GM21576 (cell line): ENCODE data around the gene PLGRKT.
"Not testable (repeated sequence)": the region's sequence is repeated elsewhere in the genome, so short reads cannot be mapped to it uniquely, and the experiment has no call there.

ENCODE experiments used
- ATAC-seq: cut with Tn5 transposase; IDR thresholded peaks from one replicate; pipeline ENCODE4 v1.9.1; 2021; ENCODE audit warnings: mild to moderate bottlenecking, moderate library complexity; ENCODE audit not compliant: unreplicated experiment

The PLGRKT gene

GRCh38 chr9:5321601-5322000 lies 116.1 kb downstream of the PLGRKT start:
- not testable (repeated sequence) for ATAC-seq

- no peak for ATAC-seq
These were observed 116.7 kb downstream of the PLGRKT start for GRCh38 chr9:5321058-5321457.

DNA sequence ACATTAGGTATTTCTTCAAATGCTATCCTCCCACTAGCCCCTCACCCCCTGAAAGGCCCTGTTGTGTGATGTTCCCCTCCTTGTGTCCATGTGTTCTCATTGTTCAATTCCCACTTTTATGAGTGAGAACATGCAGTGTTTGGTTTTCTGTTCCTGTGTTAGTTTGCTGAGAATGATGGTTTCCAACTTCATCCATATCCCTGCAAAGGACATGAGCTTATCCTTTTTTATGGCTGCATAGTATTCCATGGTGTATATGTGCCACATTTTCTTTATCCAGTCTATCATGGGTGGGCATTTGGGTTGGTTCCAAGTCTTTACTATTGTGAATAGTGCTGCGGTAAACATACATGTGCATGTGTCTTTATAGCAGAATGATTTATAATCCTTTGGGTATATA lies 121.3 kb downstream of the PLGRKT start:
- not testable (repeated sequence) for ATAC-seq

- no peak for ATAC-seq
These were observed 122.4 kb downstream of the PLGRKT start for GRCh38 chr9:5315187-5315923.

DNA sequence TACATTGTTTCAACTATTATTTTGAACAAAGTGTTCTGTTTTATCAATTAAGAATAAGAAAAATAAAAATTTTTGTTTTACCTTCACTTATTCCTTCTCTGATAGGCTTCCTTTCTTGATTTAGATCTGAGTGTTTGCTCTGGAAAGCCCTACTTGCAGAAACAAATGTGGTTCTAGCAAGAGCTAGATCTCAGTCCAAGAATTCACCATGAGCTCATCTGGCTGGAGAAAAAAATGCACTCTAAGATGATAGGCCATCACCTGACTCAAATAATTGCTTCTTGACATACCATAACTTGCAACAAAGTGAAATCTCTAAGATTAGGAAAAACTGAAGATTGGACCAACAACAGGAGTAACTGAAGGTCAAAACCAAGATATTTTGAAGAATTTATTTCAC lies 126.9 kb downstream of the PLGRKT start:
- ATAC-seq, result no peak
